ENCODE data around the gene MOSMO. TPM values are rescaled to one million over a fixed set of nuclear protein-coding genes. Genes with fewer than 3 reads are reported as not detected.
A peak's percentile ranks its signal among the peaks of the same experiment; 100 is the strongest.

The MOSMO gene
- total and polyA plus RNA-seq, 8 donors, result 1.2 to 32.3 (median 7.7) TPM

DNA sequence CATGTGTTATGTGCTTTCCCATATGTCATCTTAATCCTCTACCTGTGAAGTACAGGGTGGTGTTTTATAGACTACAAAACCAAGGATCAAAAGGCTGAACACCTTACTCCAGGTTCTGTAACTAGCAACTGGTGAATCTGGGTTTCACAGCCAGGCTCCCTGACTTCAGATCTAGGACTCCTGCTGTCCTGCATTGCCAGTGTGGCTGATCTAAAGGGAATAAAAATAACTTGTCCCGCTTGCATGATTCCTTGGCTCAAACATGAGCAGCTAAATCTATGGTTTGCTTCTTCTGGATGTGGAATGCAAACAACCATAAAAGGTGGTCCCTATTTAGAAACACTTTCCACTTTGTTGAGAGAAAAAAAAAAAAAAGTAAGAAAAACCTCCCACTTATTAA lies 80.7 kb downstream of the MOSMO start:
- peaks cover 0 to 7% (median 0%) of the 10 kb centered on the region in 4 donors for H3K4me1 ChIP-seq
- TF ChIP-seq POLR2AphosphoS5 (IDR thresholded peaks at IDR 0.05) (no peak), POLR2A (IDR thresholded peaks at IDR 0.05) (no peak), CTCF (IDR thresholded peaks at IDR 0.05) (no peak)
- no peak overlapping the region for H3K27ac ChIP-seq
- WGBS, 5 donors, result 80 to 94% (median 92%) methylated on average over 1 of the region's 1 CpG
- no peaks in the 10 kb centered on the region for H3K9me3 ChIP-seq
- no peak overlapping the region for H3K4me3 ChIP-seq
- intact Hi-C loops (cut with DNase I; ENCODE audit: low total_unique reads), result loop anchor here (10.0 kb wide), 1 partner anchor 86 kb away; no protein-coding TSS in a partner anchor
- DNase-seq, result no peak
- H3K36me3 ChIP-seq, result peaks cover 0 to 21% (median 14%) of the 10 kb centered on the region in 4 donors
- H3K27me3 ChIP-seq, result no peaks in the 10 kb centered on the region

GRCh38 chr16:22089910-22090309 lies 82.0 kb downstream of the MOSMO start:
- no peak for TF ChIP-seq POLR2A (IDR thresholded peaks at IDR 0.05)
- TF ChIP-seq POLR2AphosphoS5 (IDR thresholded peaks at IDR 0.05), result no peak
- no peak for TF ChIP-seq EP300 (IDR thresholded peaks at IDR 0.05)
- no peak for TF ChIP-seq CTCF (IDR thresholded peaks at IDR 0.05)
- WGBS, 5 donors, result 86 to 93% (median 91%) methylated on average over 4 of the region's 4 CpGs

DNA sequence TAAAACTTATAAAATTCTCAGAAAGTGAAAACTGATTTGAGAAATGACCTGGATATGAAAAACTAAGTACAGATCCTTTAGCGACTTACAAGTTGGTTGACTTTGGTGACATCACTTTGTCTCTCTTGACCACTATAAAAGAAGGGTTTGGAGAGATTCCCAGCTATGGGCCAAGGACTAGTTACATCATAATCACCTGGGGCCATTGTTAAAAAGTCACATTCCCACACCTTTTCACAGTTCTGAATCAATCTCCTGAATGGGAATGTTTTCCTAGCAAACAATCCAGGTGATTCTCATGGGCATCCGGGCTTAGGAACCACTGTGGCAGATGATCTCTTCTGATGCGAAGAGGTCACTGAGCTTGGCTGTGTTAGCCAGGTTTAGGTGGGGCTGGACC lies 83.8 kb downstream of the MOSMO start:
- H3K27me3 ChIP-seq, result peaks cover 0 to 15% (median 0%) of the 10 kb centered on the region in 3 donors
- no peak for DNase-seq
- TF ChIP-seq CTCF (IDR thresholded peaks at IDR 0.05) (no peak), EP300 (IDR thresholded peaks at IDR 0.05) (no peak), POLR2A (IDR thresholded peaks at IDR 0.05) (no peak), POLR2AphosphoS5 (IDR thresholded peaks at IDR 0.05) (no peak)
- intact Hi-C loops (cut with DNase I; ENCODE audit: low total_unique reads), result no loop called here
- no peak overlapping the region for H3K4me3 ChIP-seq
- no peaks in the 10 kb centered on the region for H3K9me3 ChIP-seq
- peaks cover 0 to 7% (median 0%) of the 10 kb centered on the region in 4 donors for H3K4me1 ChIP-seq
- no peak overlapping the region for H3K27ac ChIP-seq
- WGBS, 5 donors, result 71 to 91% (median 75%) methylated on average over 3 of the region's 3 CpGs
- H3K36me3 ChIP-seq, result peaks cover 0 to 9% (median 4%) of the 10 kb centered on the region in 4 donors

More at GRCh38 chr16:22089910-22090309, 82.0 kb downstream of the MOSMO start:
- no peak for DNase-seq
- Histone ChIP-seq H3K4me3 (no peak overlapping the region), H3K4me1 (peaks cover 0 to 7% (median 0%) of the 10 kb centered on the region in 4 donors), H3K27me3 (no peaks in the 10 kb centered on the region), H3K9me3 (no peaks in the 10 kb centered on the region), H3K36me3 (peaks cover 0 to 21% (median 14%) of the 10 kb centered on the region in 4 donors), H3K27ac (no peak overlapping the region)
- intact Hi-C loops (cut with DNase I; ENCODE audit: low total_unique reads), result loop anchor here (10.0 kb wide), 1 partner anchor 85 kb away; no protein-coding TSS in a partner anchor

GRCh38 chr16:22092143-22092933 lies 84.4 kb downstream of the MOSMO start, which contains the start of gene VWA3A:
Gene VWA3A (plus strand): TSS chr16:22092541. CDS start chr16:22092638, 97 bp downstream.
- no peak within 1 kb of the TSS for H3K27ac ChIP-seq
- TF ChIP-seq EP300 (IDR thresholded peaks at IDR 0.05), result no peak
- TF ChIP-seq POLR2AphosphoS5 (IDR thresholded peaks at IDR 0.05), result no peak
- no peak for TF ChIP-seq POLR2A (IDR thresholded peaks at IDR 0.05)
- no peak for TF ChIP-seq CTCF (IDR thresholded peaks at IDR 0.05)
- DNase-seq, result peak in 1 of 2 donors; percentile 82
- intact Hi-C loops (cut with DNase I; ENCODE audit: low total_unique reads), result no loop called here
- 41 to 48% (median 46%) methylated on average over 9 of the region's 9 CpGs for WGBS, 5 donors
- H3K4me1 ChIP-seq, result peaks cover 0 to 7% (median 0%) of the 10 kb centered on the region in 4 donors
- peaks cover 0 to 3% (median under 1%) of the 10 kb centered on the region in 4 donors for H3K36me3 ChIP-seq
- peaks cover 0 to 20% (median 0%) of the 10 kb centered on the region in 3 donors for H3K27me3 ChIP-seq
- no peaks in the 10 kb centered on the region for H3K9me3 ChIP-seq
- no peak within 1 kb of the TSS for H3K4me3 ChIP-seq

Measured in stomach (tissue), 9 donors.